HG02870 (cell line): ENCODE data around the gene GRB7.
"Not testable (repeated sequence)": the region's sequence is repeated elsewhere in the genome, so short reads cannot be mapped to it uniquely, and the experiment has no call there.

Experiments used
- ATAC-seq: cut with Tn5 transposase; IDR thresholded peaks from one replicate; pipeline ENCODE4 v1.9.1; 2021; ENCODE audit warnings: mild to moderate bottlenecking, moderate library complexity; ENCODE audit not compliant: unreplicated experiment

GRB7 gene

GRCh38 chr17:39737760-39738567, at the start of gene GRB7:
Gene GRB7, plus strand, starts transcription at chr17:39737938. Its CDS starts 4,364 bp downstream, at chr17:39742302.
- no peak for ATAC-seq

GRCh38 chr17:39688475-39688835, 49.3 kb upstream of the GRB7 start:
- ATAC-seq: no peak

- no peak for ATAC-seq
These were observed 48.8 kb upstream of the GRB7 start for GRCh38 chr17:39688945-39689344.

- ATAC-seq: no peak
These were observed 43.1 kb upstream of the GRB7 start for GRCh38 chr17:39694593-39694992.

GRCh38 chr17:39695089-39695474, 42.7 kb upstream of the GRB7 start:
- ATAC-seq: no peak

- no peak for ATAC-seq
These were observed 41.0 kb upstream of the GRB7 start for GRCh38 chr17:39696731-39697130.

GRCh38 chr17:39697961-39698360, 39.8 kb upstream of the GRB7 start:
- ATAC-seq: no peak

GRCh38 chr17:39699157-39699817, 38.5 kb upstream of the GRB7 start:
- ATAC-seq: not testable (repeated sequence)

- ATAC-seq: no peak
These were observed 38.0 kb upstream of the GRB7 start, which contains the start of gene ERBB2 for GRCh38 chr17:39699818-39700147. Gene ERBB2, plus strand, starts transcription at chr17:39700064. Its CDS starts 175 bp downstream, at chr17:39700239.

- no peak for ATAC-seq
These were observed 37.4 kb upstream of the GRB7 start for GRCh38 chr17:39700148-39700987.

GRCh38 chr17:39701012-39701783, 36.5 kb upstream of the GRB7 start:
- ATAC-seq: no peak

GRCh38 chr17:39701784-39702422, 35.8 kb upstream of the GRB7 start:
- ATAC-seq: no peak

GRCh38 chr17:39702901-39703893, 34.5 kb upstream of the GRB7 start:
- ATAC-seq: no peak

GRCh38 chr17:39703913-39704312, 33.8 kb upstream of the GRB7 start:
- no peak for ATAC-seq

GRCh38 chr17:39704821-39705551, 32.8 kb upstream of the GRB7 start:
- ATAC-seq: no peak

- no peak for ATAC-seq
These were observed 31.9 kb upstream of the GRB7 start for GRCh38 chr17:39705786-39706348.

GRCh38 chr17:39706383-39706782, 31.4 kb upstream of the GRB7 start:
- ATAC-seq: no peak

GRCh38 chr17:39706921-39707337, 30.8 kb upstream of the GRB7 start:
- no peak for ATAC-seq
